HG03520 (cell line): Measurements from ENCODE around the gene CGA.

Experiments
- ATAC-seq: cut with Tn5 transposase; IDR thresholded peaks from one replicate; pipeline ENCODE4 v1.9.1; 2021; ENCODE audit warnings: mild to moderate bottlenecking, moderate library complexity; ENCODE audit not compliant: unreplicated experiment

Gene CGA

GRCh38 chr6:87089135-87089534 is 5.8 kb downstream of the CGA start:
- no peak for ATAC-seq

- peak; percentile 72 for ATAC-seq
These were observed 6.8 kb downstream of the CGA start for GRCh38 chr6:87088076-87088475.

- ATAC-seq, result no peak
These were observed 12.7 kb downstream of the CGA start for GRCh38 chr6:87082160-87082721.

- peak; percentile 83 for ATAC-seq
These were observed 15.8 kb downstream of the CGA start for GRCh38 chr6:87078983-87079616.

GRCh38 chr6:87075168-87075567 is 19.7 kb downstream of the CGA start:
- ATAC-seq, result no peak

GRCh38 chr6:87074101-87074621 is 20.7 kb downstream of the CGA start:
- no peak for ATAC-seq

GRCh38 chr6:87071683-87072082 is 23.2 kb downstream of the CGA start:
- peak; percentile 62 for ATAC-seq

- no peak for ATAC-seq
These were observed 24.2 kb downstream of the CGA start for GRCh38 chr6:87070741-87071140.

GRCh38 chr6:87068795-87069194 is 26.1 kb downstream of the CGA start:
- ATAC-seq, result no peak

GRCh38 chr6:87066449-87067333 is 28.2 kb downstream of the CGA start:
- peak; percentile 46 for ATAC-seq

GRCh38 chr6:87065117-87065516 is 29.8 kb downstream of the CGA start:
- ATAC-seq, result no peak

- ATAC-seq, result no peak
These were observed 35.0 kb downstream of the CGA start for GRCh38 chr6:87059943-87060342.

GRCh38 chr6:87054143-87054833 is 40.6 kb downstream of the CGA start:
- ATAC-seq, result no peak

GRCh38 chr6:87053312-87053711 is 41.6 kb downstream of the CGA start:
- ATAC-seq, result no peak

GRCh38 chr6:87049779-87050178 is 45.1 kb downstream of the CGA start:
- no peak for ATAC-seq

GRCh38 chr6:87045521-87046075 is 49.3 kb downstream of the CGA start:
- ATAC-seq, result no peak

GRCh38 chr6:87040729-87041128 is 54.2 kb downstream of the CGA start:
- ATAC-seq, result no peak
